ENCODE measurements around the gene CFAP46. TPM values are rescaled to one million over a fixed set of nuclear protein-coding genes. Genes with fewer than 3 reads are reported as not detected.

The CFAP46 gene
- total RNA-seq, 1 donor: 0.09 TPM

- H3K4me3 ChIP-seq (ENCODE audit: low read depth, low read length): no peak overlapping the region
- TF ChIP-seq, protein P1, sequence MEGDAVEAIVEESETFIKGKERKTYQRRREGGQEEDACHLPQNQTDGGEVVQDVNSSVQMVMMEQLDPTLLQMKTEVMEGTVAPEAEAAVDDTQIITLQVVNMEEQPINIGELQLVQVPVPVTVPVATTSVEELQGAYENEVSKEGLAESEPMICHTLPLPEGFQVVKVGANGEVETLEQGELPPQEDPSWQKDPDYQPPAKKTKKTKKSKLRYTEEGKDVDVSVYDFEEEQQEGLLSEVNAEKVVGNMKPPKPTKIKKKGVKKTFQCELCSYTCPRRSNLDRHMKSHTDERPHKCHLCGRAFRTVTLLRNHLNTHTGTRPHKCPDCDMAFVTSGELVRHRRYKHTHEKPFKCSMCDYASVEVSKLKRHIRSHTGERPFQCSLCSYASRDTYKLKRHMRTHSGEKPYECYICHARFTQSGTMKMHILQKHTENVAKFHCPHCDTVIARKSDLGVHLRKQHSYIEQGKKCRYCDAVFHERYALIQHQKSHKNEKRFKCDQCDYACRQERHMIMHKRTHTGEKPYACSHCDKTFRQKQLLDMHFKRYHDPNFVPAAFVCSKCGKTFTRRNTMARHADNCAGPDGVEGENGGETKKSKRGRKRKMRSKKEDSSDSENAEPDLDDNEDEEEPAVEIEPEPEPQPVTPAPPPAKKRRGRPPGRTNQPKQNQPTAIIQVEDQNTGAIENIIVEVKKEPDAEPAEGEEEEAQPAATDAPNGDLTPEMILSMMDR (IDR thresholded peaks at IDR 0.05; ENCODE audit: insufficient read depth, low read length): no peak
- DNase-seq (ENCODE audit: low read depth): no peak
Observed at GRCh38 chr10:132929953-132930548, 12.3 kb downstream of the CFAP46 start.

DNA sequence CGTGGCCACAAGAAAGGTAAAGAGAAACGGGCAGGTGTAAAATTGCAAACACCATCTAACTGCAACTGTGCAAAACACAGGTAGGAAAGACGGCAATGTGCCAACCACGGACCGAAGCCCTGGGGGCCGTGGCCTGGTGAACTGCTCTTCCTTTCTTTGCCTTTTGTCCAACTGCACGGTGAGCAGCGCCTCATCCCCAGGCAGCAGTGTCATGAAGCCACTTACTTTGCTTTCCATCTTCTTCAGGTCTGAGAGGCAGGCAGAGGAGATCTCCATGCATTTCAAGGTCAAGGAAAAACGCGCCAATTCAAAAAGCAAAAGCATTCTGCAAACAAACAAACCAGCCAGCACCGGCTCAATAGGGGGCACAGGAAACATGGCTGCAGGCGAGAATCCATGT is 12.9 kb downstream of the CFAP46 start:
- H3K4me3 ChIP-seq (ENCODE audit: low read depth, low read length): no peak overlapping the region
- DNase-seq (ENCODE audit: low read depth): no peak
- TF ChIP-seq, protein P1 (IDR thresholded peaks at IDR 0.05; ENCODE audit: insufficient read depth, low read length): no peak

DNA sequence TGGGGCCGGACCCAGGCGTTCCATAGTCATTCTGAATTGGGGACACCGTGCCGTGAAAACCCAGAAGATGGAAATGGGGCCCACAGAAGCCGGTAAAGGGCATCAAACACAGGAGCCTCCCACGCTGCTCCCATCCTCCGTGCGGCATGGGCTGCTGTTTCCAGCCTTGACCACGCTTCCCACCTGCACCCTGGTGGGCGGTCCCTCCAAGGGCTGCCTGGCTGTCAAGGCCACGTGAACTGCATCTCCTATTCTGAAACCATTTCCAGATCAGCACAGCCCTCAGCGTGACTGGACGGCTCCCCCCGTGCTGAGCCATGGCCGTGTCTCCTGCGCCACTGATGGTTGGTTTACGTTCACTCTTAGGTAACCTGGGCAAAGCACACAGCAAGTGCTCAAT is 14.1 kb downstream of the CFAP46 start:
- TF ChIP-seq, protein P1 (IDR thresholded peaks at IDR 0.05; ENCODE audit: insufficient read depth, low read length): no peak
- no peak overlapping the region for H3K4me3 ChIP-seq (ENCODE audit: low read depth, low read length)
- no peak for DNase-seq (ENCODE audit: low read depth)

DNA sequence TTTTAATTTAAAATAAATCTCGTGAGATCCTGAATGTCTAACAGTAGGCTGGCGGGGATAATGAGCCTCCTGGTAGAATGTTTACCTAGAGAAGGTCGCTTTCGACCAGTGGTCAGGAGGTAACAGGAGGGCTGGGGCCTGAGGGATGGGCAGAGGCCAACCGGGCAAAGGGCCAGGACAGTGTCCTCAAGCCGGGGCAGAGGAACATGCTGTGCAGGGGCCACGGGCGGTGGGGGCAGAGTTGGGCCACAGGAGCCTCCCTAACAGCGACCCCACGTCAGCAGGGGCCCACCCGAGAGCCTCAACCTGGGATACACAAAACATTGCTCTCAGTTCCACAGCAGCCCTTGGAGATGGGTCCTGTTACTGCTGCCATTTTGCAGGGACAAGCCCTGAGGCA is 14.5 kb downstream of the CFAP46 start:
- no peak overlapping the region for H3K4me3 ChIP-seq (ENCODE audit: low read depth, low read length)
- TF ChIP-seq, protein P1 (IDR thresholded peaks at IDR 0.05; ENCODE audit: insufficient read depth, low read length): no peak
- DNase-seq (ENCODE audit: low read depth): no peak

- H3K4me3 ChIP-seq (ENCODE audit: low read depth, low read length): no peak overlapping the region
- TF ChIP-seq, protein P1 (IDR thresholded peaks at IDR 0.05; ENCODE audit: insufficient read depth, low read length): no peak
- DNase-seq (ENCODE audit: low read depth): no peak
Observed at GRCh38 chr10:132926777-132927650, 15.4 kb downstream of the CFAP46 start.

DNA sequence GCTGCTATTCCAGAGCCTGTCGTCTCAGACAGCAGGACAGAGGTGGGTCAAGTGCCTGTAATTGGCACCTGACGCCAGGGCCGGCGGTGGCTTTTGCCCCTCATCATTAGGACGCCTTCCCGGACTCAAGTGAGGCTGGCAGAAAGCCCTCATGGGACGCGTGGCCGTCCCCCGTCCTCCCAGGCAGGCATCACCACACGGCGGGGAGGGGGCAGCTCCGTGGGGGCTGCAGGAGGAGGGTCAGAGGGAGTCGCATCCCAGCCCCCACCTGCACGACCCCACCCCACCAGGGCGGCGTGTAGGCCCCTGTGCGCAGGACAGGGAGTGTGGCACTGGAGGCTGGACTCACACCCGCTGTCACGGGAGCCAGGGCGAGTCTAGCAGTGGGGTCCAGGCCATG is 16.3 kb downstream of the CFAP46 start:
- TF ChIP-seq, protein P1 (IDR thresholded peaks at IDR 0.05; ENCODE audit: insufficient read depth, low read length): no peak
- H3K4me3 ChIP-seq (ENCODE audit: low read depth, low read length): no peak overlapping the region
- DNase-seq (ENCODE audit: low read depth): no peak

Data from fibroblast of the aortic adventitia (primary cell).